Prostate gland (tissue), 2 donors: Measurements from ENCODE around the gene DCT.

Experiments used
- CTCF ChIP-seq, 4 experiments: fragments of 200-600 bp in 2 of 4; fragments of 450-650 bp in 2 of 4; sonication (generic) in 2 of 4; IDR thresholded peaks; 1 replicate in 3 of 4; 2 replicates in 1 of 4; pipeline ENCODE4 v1.5.1; 2016 to 2019; ENCODE audit warnings: antibody characterized with exemption in 4 of 4, mild to moderate bottlenecking in 2 of 4, moderate library complexity in 2 of 4
- POLR2A ChIP-seq: fragments of 450-650 bp; IDR thresholded peaks from one replicate; pipeline ENCODE4 v1.6.1; 2016; ENCODE audit warnings: antibody characterized with exemption, mild to moderate bottlenecking
- POLR2AphosphoS5 ChIP-seq: sonication (generic); formaldehyde crosslinking; IDR thresholded peaks from one replicate; pipeline ENCODE4 v1.6.1; 2017; ENCODE audit warnings: antibody characterized with exemption

GRCh38 chr13:94412870-94413597 lies 66.4 kb downstream of the DCT start:
- TF ChIP-seq POLR2A (no peak), CTCF (IDR thresholded peaks at IDR 0.05) (no peak), POLR2AphosphoS5 (no peak)
